Measurements from ENCODE around the gene KRTAP17-1. TPM values are rescaled to one million over a fixed set of nuclear protein-coding genes. Genes with fewer than 3 reads are reported as not detected.

The KRTAP17-1 gene
- total RNA-seq, 1 experiment from 2014 or later = not detected

DNA sequence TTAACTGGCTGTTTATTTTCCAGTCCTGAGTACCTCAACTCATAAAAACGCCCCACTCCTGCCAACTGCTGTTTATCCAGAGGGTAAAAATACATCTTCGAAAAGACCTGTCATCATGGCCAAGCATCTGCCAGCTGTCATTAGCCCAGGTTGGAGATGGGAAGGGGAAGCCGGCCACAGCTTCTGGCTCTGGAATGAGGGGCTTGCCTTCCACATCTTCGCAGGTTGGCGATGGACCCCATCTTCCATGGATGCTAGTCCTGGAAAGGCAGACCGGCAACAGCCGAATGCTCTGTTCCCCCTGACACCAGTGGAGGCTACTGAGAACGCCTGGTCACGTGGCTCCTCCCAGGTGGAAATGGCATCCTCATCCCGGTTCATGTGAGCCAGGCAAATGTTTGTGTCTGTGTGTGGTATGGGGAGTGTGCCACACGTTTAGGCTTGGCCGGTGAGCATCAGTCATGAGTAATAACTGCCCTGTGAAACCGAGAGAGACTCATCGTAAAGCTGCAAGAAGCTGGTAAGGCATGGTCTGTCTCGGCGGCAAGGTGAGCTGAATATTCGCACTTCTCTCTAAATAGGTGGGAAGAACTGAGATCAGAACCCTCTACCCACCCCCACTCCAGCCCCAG, 420 bp upstream of the KRTAP17-1 start:
- in situ Hi-C loops (cut with HindIII; ENCODE audit: low pct_unique_long_range_greater_than_20kb, low sequenced_read_pairs) = no loop called here
- DNase-seq (ENCODE audit: low read depth, low spot score) = no peak

DNA sequence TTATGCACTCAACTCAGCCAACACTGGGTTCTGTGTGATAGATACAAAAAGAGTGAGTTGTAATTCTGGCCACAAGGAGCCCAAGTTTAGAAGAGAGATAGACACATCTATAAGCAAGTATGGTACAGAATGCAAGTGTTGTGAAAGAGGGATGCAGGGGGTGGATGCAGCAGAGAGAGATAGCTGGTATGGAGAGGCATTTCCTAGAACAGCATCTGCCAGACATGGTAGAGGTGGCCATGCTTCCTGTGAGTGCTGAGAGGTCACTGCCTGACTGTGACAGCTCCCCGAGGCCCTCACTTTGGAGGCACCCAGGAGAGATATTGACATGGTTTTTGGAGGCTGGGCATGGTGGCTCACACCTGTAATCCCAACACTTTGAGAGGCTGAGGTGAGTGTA, 4.4 kb downstream of the KRTAP17-1 start:
- no peak for DNase-seq (ENCODE audit: low read depth, low spot score)
- in situ Hi-C loops (cut with HindIII; ENCODE audit: low pct_unique_long_range_greater_than_20kb, low sequenced_read_pairs) = no loop called here

DNA sequence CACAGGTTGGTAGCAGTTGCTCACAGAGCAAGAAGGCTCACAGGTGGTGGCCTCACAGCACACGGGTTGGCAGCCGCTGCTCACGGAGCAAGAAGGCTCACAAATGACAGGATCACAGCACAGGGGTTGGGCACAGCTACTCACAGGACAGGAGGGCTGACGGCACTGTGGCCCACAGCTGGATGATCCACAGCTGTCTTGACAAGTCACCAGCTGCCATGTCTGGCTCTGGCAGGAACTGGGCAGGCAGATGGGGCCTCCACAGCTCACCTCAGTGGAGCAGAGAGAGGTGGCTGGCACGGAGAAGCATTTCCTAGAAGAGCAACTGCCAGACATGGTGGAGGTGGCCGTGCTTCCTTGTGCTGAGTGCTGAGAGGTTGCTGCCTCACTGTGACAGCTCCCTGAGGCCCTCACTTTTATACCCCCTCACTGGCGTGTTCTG, 6.6 kb downstream of the KRTAP17-1 start, which contains the start of gene KRTAP16-1:
KRTAP16-1 (minus strand) TSS at position 392 of the 442 bp plus-strand sequence; CDS start at position 336, 56 bp downstream.
- in situ Hi-C loops (cut with HindIII; ENCODE audit: low pct_unique_long_range_greater_than_20kb, low sequenced_read_pairs) = no loop called here
- no peak for DNase-seq (ENCODE audit: low read depth, low spot score)

DNA sequence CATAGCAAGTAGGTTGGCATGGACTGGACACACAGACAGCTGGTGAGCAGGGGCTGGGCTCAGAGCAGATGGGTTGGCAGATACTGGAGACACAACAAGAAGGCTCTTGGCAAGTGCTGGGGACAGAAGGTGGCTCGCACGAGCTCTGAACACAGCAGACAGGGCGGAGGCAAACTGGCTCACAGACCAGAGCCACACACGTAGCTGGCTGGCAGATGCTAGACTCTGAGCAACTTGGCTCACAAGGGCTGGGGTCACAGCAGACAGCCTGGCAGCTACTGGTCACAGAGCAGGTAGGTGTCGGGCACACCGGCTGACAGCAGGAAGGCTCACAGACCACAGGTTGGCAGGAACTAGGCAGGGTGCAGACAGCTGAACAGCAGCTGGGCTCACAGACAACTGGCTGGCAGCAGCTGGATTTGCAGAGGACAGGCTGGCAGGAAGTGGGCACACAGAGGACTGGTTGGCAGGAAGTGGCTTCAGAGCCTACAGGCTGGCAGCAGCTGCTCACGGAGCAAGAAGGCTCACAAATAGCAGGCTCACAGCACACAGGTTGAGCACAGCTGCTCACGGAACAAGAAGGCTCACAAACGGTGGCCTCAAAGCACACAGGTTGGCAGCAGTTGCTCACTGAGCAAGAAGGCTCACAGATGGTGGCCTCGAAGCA, 7.1 kb downstream of the KRTAP17-1 start:
- in situ Hi-C loops (cut with HindIII; ENCODE audit: low pct_unique_long_range_greater_than_20kb, low sequenced_read_pairs) = no loop called here
- no peak for DNase-seq (ENCODE audit: low read depth, low spot score)

DNA sequence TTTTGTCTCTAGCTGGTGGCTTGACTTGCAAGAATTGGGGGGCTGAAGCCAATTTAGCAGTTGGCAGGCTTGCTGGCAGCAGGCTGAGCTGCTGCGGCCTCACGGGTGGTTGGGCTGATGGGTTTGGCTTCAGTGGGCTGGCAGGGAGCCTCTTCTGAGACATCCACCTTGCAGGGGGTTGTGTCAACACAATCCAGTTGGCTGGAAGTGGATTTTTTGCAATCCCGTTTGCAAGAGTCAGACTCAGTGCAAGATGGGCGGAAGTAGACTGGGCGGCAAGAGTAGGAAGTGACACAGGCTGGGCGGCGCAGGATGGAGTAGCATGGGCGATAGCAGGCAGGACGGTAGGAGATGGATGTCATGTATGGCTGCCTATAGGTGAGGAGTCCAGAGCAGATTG, 7.9 kb downstream of the KRTAP17-1 start:
- in situ Hi-C loops (cut with HindIII; ENCODE audit: low pct_unique_long_range_greater_than_20kb, low sequenced_read_pairs) = no loop called here
- no peak for DNase-seq (ENCODE audit: low read depth, low spot score)

DNA sequence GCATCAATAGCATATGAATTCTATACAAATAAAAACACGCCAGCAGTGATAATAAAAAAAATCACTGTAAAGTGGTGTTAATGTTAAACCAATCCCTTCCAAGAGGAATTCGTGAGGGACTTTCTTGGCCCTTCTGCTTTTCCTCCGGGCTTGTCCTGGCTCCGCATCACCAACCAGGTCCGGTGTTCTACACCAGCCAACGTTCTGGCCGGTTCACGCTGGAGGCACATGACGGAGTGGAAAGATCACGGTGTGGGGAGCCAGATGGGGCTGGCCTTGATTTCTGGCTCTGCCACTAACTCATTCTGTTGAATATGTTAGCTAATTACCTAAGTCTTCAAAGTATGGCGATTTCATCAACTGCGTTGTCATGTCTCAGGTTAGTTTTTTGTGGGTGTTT, 11.4 kb downstream of the KRTAP17-1 start:
- in situ Hi-C loops (cut with HindIII; ENCODE audit: low pct_unique_long_range_greater_than_20kb, low sequenced_read_pairs) = no loop called here
- no peak for DNase-seq (ENCODE audit: low read depth, low spot score)

DNA sequence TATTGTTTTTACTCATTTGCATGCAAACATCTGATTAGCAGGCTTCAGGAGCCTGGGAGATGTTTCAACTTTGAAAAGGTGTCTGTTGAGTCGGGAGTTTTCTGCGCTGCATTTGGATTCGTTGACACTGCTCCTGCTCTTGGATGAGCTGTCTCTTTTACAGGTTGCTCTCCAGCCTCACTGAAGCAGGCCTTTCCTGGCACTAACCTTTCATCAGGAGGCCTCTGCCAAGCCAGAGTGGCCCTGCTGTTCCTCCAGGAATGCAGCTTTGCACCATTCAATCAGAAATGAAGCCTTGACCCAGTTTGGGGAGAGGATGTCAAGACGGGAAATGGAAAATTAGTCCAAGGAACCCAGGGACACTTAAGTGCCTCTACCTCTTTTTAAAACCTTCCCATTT, 12.5 kb downstream of the KRTAP17-1 start:
- DNase-seq (ENCODE audit: low read depth, low spot score) = no peak
- in situ Hi-C loops (cut with HindIII; ENCODE audit: low pct_unique_long_range_greater_than_20kb, low sequenced_read_pairs) = no loop called here

DNA sequence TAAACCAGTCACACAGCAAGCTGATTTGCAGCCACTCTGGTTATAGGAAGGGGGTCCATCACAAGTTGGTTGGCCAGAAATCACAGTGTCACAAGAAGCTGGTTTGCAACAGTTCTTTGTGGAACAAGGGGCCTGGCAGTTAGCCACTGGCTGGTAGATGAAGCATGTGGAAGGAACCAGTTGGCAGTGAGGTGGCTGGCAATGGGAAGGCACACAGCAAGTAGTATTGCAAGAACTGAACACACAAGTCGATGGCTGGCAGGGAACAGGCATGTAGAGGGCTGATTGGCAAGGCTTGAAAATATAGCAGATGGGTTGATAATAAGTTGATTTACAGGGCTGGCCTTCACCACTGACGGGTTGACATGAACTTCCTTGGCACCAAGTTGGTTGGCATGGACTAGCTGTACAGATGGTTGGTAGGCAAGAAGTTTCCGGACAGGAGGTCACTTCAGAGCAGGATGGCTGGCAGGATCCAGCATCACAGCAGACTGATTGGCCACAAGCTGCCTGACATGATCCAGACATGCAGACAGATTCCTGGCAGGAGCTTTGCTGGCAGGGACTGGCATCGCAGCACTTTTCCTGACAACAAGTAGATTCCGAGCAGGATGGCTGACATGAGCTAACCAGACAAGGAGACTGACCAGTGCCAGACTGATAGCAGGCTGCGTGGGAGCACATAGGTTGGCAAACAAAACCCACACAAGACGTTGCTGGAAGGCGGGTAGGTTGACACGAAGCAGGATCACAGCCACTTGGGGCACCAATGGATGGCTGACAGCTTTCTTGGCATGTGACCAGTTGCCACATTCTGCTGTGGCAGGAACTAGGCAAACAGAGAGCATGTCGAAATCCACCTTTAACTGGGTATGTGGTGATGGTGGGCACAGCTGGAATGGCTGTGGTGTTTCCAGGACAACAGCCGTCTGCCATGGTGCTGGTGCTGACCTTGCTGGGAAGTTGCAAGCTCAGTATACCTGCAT, 13.3 kb downstream of the KRTAP17-1 start, which contains the start of gene KRTAP29-1:
KRTAP29-1 (minus strand) TSS at position 936 of the 986 bp plus-strand sequence; CDS start at position 936, 0 bp downstream.
- no peak for DNase-seq (ENCODE audit: low read depth, low spot score)

DNA sequence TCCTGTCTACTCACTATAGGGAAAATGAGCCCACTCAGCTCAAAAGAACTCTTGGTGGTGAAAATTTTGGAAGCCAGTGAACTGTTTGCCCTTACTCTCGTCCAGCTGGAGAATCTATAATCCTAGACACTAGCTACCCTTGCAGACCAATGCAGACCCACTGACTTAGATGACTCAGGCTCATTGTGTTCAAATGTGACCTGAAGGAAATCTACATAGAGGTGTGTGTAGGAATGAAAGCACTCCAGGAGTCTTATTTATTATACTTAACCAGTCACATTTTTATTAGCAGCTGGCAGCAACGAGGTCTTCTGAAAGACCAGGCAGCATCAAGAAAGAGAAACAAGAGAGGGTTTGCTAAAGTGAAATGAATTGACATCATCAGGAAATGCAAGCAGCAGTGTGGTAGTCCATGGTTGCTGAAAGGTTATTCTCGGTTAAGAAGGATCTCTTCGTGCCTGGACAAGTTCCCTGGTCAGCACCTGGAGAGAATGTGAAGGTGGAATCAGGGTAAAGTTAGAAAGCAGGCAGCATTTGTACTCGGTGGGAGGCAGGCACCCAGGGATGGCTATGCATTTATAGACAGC, 14.2 kb downstream of the KRTAP17-1 start:
- in situ Hi-C loops (cut with HindIII; ENCODE audit: low pct_unique_long_range_greater_than_20kb, low sequenced_read_pairs) = no loop called here
- DNase-seq (ENCODE audit: low read depth, low spot score) = no peak

More for the DNA sequence above, 13.3 kb downstream of the KRTAP17-1 start, which contains the start of gene KRTAP29-1:
- in situ Hi-C loops (cut with HindIII; ENCODE audit: low pct_unique_long_range_greater_than_20kb, low sequenced_read_pairs) = no loop called here

DNA sequence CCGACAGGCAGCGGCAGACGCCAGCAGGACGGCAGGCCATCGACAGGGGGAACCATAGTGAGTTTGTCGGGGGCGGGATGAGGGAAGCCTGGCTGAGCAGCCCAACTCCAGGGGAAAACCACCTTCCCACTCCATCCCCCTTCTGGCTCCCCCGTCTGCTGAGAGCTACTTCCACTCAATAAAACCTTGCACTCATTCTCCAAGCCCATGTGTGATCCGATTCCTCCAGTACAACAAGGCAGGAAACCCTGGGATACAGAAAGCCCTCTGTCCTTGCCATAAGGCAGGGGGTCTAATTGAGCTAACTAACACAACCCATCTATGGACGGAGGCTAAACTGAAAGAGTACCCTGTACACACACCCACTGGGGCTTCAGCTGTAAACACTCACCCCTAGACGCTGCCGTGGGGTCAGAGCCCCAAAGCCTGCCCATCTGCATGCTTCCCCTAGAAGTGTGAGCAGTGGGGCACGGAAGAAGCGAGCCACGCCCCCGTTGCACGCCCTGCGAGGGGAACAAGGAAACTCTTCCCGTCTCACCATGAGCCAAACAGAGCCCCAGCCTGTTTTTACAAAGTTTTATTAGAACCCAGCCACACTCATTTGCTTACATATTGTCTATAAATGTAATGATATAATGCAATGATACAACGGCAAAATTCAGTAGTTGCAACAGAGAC, 16.9 kb downstream of the KRTAP17-1 start:
- in situ Hi-C loops (cut with HindIII; ENCODE audit: low pct_unique_long_range_greater_than_20kb, low sequenced_read_pairs) = no loop called here
- no peak for DNase-seq (ENCODE audit: low read depth, low spot score)

DNA sequence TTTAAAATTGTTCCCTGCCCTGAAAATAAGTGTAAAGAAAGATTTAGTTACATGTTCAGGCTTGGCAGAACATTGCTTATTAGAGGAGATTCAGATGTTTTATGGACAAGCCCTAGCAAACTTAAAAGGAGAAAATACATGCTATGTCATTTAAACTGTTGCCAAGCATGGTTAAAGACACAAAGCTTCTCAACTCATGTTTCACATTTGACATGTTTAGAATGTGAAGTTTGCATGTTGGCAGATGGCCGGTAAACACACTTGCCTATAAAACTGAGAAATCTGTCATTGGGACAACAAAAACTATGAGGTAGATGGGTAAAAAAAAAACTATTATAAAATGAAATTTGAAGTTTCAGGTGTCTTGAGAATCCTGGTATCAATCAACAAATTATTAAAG, 18.7 kb downstream of the KRTAP17-1 start:
- DNase-seq (ENCODE audit: low read depth, low spot score) = no peak
- in situ Hi-C loops (cut with HindIII; ENCODE audit: low pct_unique_long_range_greater_than_20kb, low sequenced_read_pairs) = no loop called here

DNA sequence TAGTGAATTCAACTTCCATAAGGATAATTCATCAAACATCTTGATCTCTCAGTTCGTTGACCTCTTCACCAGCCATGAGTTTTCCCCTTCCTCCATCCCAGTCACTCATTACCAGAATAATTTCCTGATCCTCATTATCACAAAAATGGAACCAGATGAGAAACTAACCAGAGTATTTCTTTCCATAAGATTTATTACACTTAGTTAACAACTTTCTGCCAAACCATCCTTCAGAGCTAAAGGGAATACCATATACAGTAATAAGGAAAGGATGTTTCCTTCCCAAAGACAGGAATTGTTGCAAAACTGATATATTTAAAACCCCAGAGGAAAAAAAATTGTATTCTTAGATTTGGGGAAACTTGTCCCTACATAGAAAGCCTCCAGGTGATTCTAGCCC, 21.5 kb downstream of the KRTAP17-1 start:
- in situ Hi-C loops (cut with HindIII; ENCODE audit: low pct_unique_long_range_greater_than_20kb, low sequenced_read_pairs) = no loop called here
- DNase-seq (ENCODE audit: low read depth, low spot score) = no peak

DNA sequence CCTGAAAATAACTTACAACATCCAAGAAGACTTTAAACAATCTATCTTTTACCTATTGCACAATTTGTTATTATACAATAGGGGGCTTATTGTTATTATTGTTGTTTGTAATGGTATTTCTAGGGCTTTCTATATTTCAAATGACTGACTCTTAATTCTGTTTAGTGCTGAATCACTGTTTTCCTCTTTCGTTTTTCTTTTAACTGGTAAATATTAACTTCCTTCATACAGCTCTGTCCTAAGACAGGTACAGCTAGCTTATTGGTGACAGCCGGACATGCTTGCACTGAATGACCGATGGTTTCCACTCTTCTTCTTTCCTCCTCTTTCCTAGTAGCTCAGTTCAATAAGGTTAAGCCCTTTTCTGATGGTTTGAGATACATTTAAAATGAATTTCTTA, 28.5 kb downstream of the KRTAP17-1 start:
- in situ Hi-C loops (cut with HindIII; ENCODE audit: low pct_unique_long_range_greater_than_20kb, low sequenced_read_pairs) = no loop called here
- DNase-seq (ENCODE audit: low read depth, low spot score) = no peak

DNA sequence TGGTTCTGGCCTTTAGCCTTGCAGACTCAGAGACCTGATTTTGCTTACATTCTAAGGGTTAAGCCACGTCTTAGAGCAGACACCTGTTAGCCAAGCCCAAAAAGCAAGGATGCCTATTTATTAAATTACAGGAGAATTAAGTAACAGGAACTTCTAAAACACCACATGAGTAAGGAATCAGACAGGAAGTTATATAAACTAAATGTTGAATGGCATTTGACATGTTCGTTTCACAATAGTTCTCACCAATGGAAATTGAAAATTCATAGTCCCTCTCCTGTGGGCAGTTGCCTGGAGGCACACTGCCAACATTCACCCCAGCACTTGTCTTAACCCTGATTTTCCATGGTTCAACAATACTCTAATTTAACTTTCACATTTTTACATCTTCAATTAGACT, 31.0 kb downstream of the KRTAP17-1 start:
- in situ Hi-C loops (cut with HindIII; ENCODE audit: low pct_unique_long_range_greater_than_20kb, low sequenced_read_pairs) = no loop called here
- no peak for DNase-seq (ENCODE audit: low read depth, low spot score)

DNA sequence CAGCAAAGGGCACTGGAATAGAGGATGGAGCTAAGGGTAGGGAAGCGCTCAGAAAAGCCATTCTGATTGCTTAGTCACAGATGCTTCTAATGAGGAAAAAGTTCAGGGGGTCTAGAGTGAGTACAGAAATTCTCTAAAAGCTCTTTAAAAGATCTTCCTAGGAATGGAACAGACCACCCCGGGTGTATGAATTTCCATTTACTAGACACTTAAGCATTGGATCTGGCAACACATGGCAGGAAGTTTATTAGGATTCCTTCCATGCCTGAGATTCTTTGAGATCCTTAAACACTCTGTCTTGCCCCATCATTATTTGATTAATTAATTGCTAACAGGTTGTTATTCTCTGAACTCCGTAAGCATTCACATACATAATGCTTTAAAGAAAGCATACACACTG, 31.5 kb downstream of the KRTAP17-1 start:
- DNase-seq (ENCODE audit: low read depth, low spot score) = no peak
- in situ Hi-C loops (cut with HindIII; ENCODE audit: low pct_unique_long_range_greater_than_20kb, low sequenced_read_pairs) = no loop called here

DNA sequence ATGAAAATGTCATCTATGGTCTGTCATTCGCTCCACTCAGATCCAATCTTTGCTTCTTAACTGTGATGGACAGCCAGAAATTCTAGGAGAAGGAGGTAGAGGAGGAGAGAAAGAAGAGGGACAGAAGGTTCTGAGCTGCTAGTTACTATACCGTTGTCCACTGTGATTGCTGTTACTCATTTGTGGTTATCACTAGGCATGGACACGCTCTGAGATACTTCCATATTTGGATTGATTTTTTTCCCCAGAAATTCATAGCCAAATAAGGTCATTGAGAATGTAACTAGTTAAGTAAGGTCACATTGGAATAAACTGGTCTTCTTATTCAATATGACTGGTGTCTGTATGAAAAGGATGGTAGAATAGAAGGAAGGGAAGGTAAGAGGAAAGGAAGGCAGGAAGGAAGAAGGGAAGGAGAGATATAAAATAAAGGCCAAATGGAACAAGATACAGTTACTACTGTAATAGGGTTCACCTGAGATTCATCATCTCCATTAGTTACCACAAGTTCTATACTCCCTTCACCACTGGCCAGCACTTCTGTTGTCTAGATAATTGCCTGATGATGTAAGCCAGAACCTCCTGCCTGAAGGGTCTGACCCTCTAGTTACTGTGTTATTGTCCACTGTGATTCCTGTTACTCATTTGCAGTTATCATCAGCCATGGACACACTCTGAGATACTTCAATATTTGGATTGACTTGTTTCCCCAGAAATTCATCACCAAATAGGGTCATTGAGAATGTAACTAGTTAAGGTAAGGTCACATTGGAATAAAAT, 37.1 kb downstream of the KRTAP17-1 start:
- in situ Hi-C loops (cut with HindIII; ENCODE audit: low pct_unique_long_range_greater_than_20kb, low sequenced_read_pairs) = no loop called here
- DNase-seq (ENCODE audit: low read depth, low spot score) = no peak

Data from SK-MEL-5 (cell line).